Right lobe of liver (tissue), 4 donors: Measurements from ENCODE around the gene PHYKPL.

Experiments used
- CTCF ChIP-seq, 4 donors: fragments of 200-600 bp in 3 of 4; fragments of 450-650 bp in 1 of 4; IDR thresholded peaks; one replicate each; pipeline versions ENCODE4 v1.5.1 to v1.8.0; 2016 to 2022; ENCODE audit warnings: antibody characterized with exemption in 4 of 4, mild to moderate bottlenecking in 2 of 4
- POLR2A ChIP-seq: fragments of 450-650 bp; IDR thresholded peaks from one replicate; pipeline ENCODE4 v1.6.1; 2017; ENCODE audit warnings: antibody characterized with exemption, mild to moderate bottlenecking
- donor health status: DM: no; HTN: no; CAD: no.
- donor health status: DM: no; HTN: no; CAD: no.
- donor health status: DM: no; HTN: yes; CAD: no.

DNA sequence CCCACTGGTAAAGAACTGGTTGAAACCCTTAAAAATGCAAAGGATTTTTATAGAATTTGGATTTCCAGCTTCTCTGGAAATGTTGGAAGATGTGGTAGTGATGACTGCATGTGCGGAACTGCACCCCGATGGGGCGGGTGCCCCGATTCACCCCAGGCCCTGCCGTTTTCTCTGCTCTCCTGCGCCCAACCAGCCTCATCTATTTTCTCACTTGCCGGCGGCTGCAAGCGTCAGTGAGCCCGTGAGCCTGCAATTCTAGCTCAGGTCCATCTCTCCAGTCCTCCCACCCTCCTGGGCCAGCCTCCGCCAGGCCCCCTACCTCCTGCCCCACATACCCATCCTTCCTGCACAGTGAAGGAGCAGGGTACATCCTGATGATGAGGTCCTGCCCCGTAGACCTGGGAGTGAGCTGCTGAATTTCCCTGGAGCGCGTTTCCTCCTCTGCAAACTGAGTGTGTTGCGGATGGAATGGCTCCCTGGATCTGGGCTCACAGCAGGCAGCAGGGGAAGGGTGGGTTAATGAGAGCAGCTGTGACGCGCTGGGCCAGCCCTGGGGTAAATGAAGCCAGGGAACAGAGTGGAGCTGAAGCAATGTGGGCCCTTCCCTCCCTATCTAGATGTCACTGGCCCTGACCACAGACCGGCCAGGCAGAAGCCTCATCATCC lies 45.9 kb upstream of the PHYKPL start:
- TF ChIP-seq CTCF (IDR thresholded peaks at IDR 0.05) (no peak), POLR2A (no peak)
